HepG2 (cell line): ENCODE results near the gene MXRA7. TPM values are rescaled to one million over a fixed set of nuclear protein-coding genes. Genes with fewer than 3 reads are reported as not detected.

Experiments used
- ARID5B ChIP-seq: IDR thresholded peaks from 2 replicates; pipeline ENCODE4 v1.4.0; 2020; ENCODE audit warnings: mild to moderate bottlenecking, missing genetic modification reagents
- ASH2L ChIP-seq: fragments of 300-600, 200-600 bp; sonication (generic); IDR thresholded peaks from 2 replicates; pipeline ENCODE4 v1.7.0; 2017; ENCODE audit warnings: low read depth, mild to moderate bottlenecking, moderate library complexity, mixed read lengths, low read length; ENCODE audit not compliant: insufficient read length
- FLYWCH1 ChIP-seq: sonication (generic); formaldehyde crosslinking; IDR thresholded peaks from 2 replicates; pipeline ENCODE4 v1.8.1; 2023; ENCODE audit warnings: mild to moderate bottlenecking, missing genetic modification reagents
- FOXA1 ChIP-seq, 2 experiments: fragments of 450-650 bp in 1 of 2; sonication (generic) in 1 of 2; formaldehyde crosslinking in 1 of 2; IDR thresholded peaks; 2 replicates each; pipeline versions ENCODE4 v1.4.0 to v1.6.1; 2016 to 2020; ENCODE audit warnings: missing genetic modification reagents in 1 of 2
- KAT7 ChIP-seq: IDR thresholded peaks from 2 replicates; pipeline ENCODE4 v1.6.1; 2018; ENCODE audit warnings: borderline replicate concordance, missing compliant biosample characterization
- KLF9 ChIP-seq: IDR thresholded peaks from 2 replicates; pipeline ENCODE4 v1.6.1; 2016; ENCODE audit warnings: low read depth
- LCORL ChIP-seq, 2 experiments: fragments of 450-650 bp in 1 of 2; sonication (generic) in 1 of 2; formaldehyde crosslinking in 1 of 2; IDR thresholded peaks; 2 replicates each; pipeline versions ENCODE4 v1.5.0 to v1.6.1; 2017 to 2020; ENCODE audit warnings: antibody characterized with exemption in 1 of 2, missing genetic modification reagents in 1 of 2
- STAG1 ChIP-seq: sonication (generic); formaldehyde crosslinking; IDR thresholded peaks from 2 replicates; pipeline ENCODE4 v1.4.0; 2020; ENCODE audit warnings: missing genetic modification reagents
- SUZ12 ChIP-seq: fragments of 150-350 bp; IDR thresholded peaks from 2 replicates; pipeline ENCODE4 v1.6.1; 2014; ENCODE audit warnings: low read depth, low read length
- TBX3 ChIP-seq: fragments of 450-650 bp; IDR thresholded peaks from 2 replicates; pipeline ENCODE4 v1.6.1; 2017; ENCODE audit warnings: antibody characterized with exemption, mild to moderate bottlenecking, inconsistent platforms, borderline replicate concordance
- TRIM22 ChIP-seq: fragments of 450-650 bp; IDR thresholded peaks from 2 replicates; pipeline ENCODE4 v1.6.1; 2017
- ZEB1 ChIP-seq: IDR thresholded peaks from 2 replicates; pipeline ENCODE4 v1.6.1; 2012; ENCODE audit warnings: mild to moderate bottlenecking, low read depth, inconsistent platforms; ENCODE audit not compliant: insufficient replicate concordance
- ZNF17 ChIP-seq: sonication (generic); formaldehyde crosslinking; IDR thresholded peaks from 2 replicates; pipeline ENCODE4 v1.5.0; 2020; ENCODE audit warnings: mild to moderate bottlenecking, missing genetic modification reagents
- polyA plus RNA-seq, 8 experiments: library from polyadenylated mRNA; depleted of rRNA in 3 of 8; stranded (reverse) in 7 of 8; unstranded in 1 of 8; fragments of >200 nt; fragmentation: Illumina TruSeq in 4 of 8; extraction: Trizol in 4 of 8; gene quantifications; 2 replicates each; pipeline versions ENCODE4 v1.2.1 to v1.2.3, GENCODE V29; 2011 to 2016; ENCODE audit warnings: low read depth in 4 of 8, missing spikeins in 1 of 8, mixed read lengths in 1 of 8; ENCODE audit not compliant: insufficient read depth in 1 of 8
- total RNA-seq, 5 experiments: library from RNA; depleted of rRNA; stranded (reverse); fragments of >200 nt; fragmentation: Illumina TruSeq; extraction: Trizol; gene quantifications; 2 replicates each; pipeline ENCODE4 v1.2.3, GENCODE V29; 2016; ENCODE audit warnings: low read depth in 1 of 5
- TF ChIP-seq, protein P1 (sequence below): sonication (generic); formaldehyde crosslinking; IDR thresholded peaks from 2 replicates; pipeline ENCODE4 v1.5.0; 2020; ENCODE audit warnings: mild to moderate bottlenecking, missing genetic modification reagents, borderline replicate concordance
- TF ChIP-seq, protein P2 (sequence below): sonication (generic); formaldehyde crosslinking; IDR thresholded peaks from 2 replicates; pipeline ENCODE4 v1.4.0; 2020; ENCODE audit warnings: missing genetic modification reagents, borderline replicate concordance

Gene MXRA7
- total and polyA plus RNA-seq, 2 of the 13 experiments (the other 11 are each of a cell fraction or from before 2014, with no cell fraction given): 44.8 to 112 TPM

GRCh38 chr17:76714822-76715495, 4.2 kb upstream of the MXRA7 start (continued):
- TF ChIP-seq, protein P1, sequence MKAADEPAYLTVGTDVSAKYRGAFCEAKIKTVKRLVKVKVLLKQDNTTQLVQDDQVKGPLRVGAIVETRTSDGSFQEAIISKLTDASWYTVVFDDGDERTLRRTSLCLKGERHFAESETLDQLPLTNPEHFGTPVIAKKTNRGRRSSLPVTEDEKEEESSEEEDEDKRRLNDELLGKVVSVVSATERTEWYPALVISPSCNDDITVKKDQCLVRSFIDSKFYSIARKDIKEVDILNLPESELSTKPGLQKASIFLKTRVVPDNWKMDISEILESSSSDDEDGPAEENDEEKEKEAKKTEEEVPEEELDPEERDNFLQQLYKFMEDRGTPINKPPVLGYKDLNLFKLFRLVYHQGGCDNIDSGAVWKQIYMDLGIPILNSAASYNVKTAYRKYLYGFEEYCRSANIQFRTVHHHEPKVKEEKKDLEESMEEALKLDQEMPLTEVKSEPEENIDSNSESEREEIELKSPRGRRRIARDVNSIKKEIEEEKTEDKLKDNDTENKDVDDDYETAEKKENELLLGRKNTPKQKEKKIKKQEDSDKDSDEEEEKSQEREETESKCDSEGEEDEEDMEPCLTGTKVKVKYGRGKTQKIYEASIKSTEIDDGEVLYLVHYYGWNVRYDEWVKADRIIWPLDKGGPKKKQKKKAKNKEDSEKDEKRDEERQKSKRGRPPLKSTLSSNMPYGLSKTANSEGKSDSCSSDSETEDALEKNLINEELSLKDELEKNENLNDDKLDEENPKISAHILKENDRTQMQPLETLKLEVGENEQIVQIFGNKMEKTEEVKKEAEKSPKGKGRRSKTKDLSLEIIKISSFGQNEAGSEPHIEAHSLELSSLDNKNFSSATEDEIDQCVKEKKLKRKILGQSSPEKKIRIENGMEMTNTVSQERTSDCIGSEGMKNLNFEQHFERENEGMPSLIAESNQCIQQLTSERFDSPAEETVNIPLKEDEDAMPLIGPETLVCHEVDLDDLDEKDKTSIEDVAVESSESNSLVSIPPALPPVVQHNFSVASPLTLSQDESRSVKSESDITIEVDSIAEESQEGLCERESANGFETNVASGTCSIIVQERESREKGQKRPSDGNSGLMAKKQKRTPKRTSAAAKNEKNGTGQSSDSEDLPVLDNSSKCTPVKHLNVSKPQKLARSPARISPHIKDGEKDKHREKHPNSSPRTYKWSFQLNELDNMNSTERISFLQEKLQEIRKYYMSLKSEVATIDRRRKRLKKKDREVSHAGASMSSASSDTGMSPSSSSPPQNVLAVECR (CRISPR knock-in tag): no peak
- 0 out of 2 replicates have a peak, but pooled peaks have one; percentile 20 for TF ChIP-seq KAT7 (CRISPR knock-in tag)
- TF ChIP-seq ARID5B (CRISPR knock-in tag): peak; percentile 30; the same call in 1 of the 2 replicates
- no peak for TF ChIP-seq LCORL (IDR thresholded peaks at IDR 0.05)
- TF ChIP-seq LCORL (CRISPR knock-in tag; IDR thresholded peaks at IDR 0.05): peak; percentile 50; the same call in 1 of the 2 replicates
- TF ChIP-seq KLF9 (CRISPR knock-in tag): no peak
- no peak for TF ChIP-seq ZEB1
- no peak for TF ChIP-seq SUZ12
- TF ChIP-seq STAG1: peak; percentile 77
- TF ChIP-seq ASH2L: peak; percentile 20
- TF ChIP-seq ZNF17 (CRISPR knock-in tag): no peak
- no peak for TF ChIP-seq FOXA1 (IDR thresholded peaks at IDR 0.05)
- no peak for TF ChIP-seq FOXA1 (CRISPR knock-in tag; IDR thresholded peaks at IDR 0.05)
- TF ChIP-seq, protein P2, sequence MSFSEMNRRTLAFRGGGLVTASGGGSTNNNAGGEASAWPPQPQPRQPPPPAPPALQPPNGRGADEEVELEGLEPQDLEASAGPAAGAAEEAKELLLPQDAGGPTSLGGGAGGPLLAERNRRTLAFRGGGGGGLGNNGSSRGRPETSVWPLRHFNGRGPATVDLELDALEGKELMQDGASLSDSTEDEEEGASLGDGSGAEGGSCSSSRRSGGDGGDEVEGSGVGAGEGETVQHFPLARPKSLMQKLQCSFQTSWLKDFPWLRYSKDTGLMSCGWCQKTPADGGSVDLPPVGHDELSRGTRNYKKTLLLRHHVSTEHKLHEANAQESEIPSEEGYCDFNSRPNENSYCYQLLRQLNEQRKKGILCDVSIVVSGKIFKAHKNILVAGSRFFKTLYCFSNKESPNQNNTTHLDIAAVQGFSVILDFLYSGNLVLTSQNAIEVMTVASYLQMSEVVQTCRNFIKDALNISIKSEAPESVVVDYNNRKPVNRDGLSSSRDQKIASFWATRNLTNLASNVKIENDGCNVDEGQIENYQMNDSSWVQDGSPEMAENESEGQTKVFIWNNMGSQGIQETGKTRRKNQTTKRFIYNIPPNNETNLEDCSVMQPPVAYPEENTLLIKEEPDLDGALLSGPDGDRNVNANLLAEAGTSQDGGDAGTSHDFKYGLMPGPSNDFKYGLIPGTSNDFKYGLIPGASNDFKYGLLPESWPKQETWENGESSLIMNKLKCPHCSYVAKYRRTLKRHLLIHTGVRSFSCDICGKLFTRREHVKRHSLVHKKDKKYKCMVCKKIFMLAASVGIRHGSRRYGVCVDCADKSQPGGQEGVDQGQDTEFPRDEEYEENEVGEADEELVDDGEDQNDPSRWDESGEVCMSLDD (CRISPR knock-in tag): peak; percentile 39; the same call in 1 of the 2 replicates
- no peak for TF ChIP-seq TRIM22
- TF ChIP-seq FLYWCH1 (CRISPR knock-in tag): no peak
- no peak for TF ChIP-seq TBX3
